T-helper 2 cell treated with Interferon-gamma antibody and Interleukin-4, amounts not matched to agents 100 ng/mL and 5 ng/mL, for 36 hours (primary cell): ENCODE data around the gene FLNB. TPM values are rescaled to one million over a fixed set of nuclear protein-coding genes. Genes with fewer than 3 reads are reported as not detected.

ENCODE experiments used
- intact Hi-C: fragments of 100-400 bp; cut with micrococcal nuclease; formaldehyde crosslinking; loops from one replicate; pipeline ENCODE4 v1.15.1; 2023
- total RNA-seq: library from RNA; stranded (reverse); gene quantifications from 2 replicates; pipeline ENCODE4 v1.2.3, GENCODE V29; 2022

The FLNB gene
- total RNA-seq, 1 donor from 2014 or later: 63.1 TPM

DNA sequence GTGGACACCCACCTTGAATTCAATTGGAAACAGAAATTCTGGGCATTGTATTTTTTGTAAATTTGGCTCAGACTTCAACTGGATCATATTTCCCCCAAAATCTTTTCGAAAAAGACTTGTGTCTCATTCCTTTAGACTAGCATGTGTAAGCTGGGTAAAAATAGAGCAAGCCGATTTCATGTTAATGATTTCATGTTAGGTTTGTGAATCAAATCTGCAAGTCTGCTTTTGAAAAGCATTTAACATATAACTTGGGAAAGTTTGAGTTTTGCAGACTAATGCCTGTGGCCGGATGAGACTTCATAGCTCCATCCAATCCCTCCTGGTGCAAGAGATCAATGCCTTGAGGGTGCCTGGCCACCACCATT, 64.5 kb downstream of the FLNB start:
- intact Hi-C loops: no loop called here

DNA sequence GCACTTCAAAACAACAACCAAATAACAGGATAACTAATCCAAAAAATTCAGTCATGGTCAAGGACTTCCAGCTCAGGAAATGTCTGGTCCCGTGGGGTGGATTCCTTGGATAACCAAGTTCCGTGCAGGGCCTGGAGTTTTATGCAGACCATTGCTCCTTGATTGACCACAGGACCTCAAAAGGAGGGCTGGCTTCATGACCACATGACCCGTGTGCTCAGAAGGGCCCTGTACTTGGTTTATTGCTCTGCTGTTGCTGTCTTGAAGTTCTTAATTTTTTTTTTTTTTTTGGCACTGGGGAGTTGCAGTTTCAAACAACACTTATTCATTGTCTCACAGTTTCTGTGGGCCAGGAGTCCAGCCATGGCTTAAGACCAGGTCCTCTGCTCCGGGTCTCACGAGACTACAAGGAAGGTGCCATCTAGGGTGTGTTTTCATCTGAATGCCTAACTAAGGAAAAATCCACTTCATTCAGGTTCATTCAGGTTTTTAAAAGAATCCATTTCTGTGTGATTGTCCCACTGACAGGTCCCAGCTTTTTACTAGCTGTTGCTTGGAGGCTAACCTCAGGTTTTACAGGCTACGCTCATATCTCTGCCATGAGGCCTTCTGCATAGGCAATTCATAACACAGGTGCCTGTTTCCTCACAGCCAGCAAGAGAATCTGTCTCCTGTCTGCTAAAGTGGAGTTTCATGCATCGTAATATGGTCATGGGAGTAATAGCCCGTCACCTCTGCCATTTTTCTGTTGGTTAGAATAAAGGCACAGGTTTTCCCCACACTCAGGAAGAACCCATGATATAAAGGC, 65.3 kb downstream of the FLNB start:
- intact Hi-C loops: no loop called here

DNA sequence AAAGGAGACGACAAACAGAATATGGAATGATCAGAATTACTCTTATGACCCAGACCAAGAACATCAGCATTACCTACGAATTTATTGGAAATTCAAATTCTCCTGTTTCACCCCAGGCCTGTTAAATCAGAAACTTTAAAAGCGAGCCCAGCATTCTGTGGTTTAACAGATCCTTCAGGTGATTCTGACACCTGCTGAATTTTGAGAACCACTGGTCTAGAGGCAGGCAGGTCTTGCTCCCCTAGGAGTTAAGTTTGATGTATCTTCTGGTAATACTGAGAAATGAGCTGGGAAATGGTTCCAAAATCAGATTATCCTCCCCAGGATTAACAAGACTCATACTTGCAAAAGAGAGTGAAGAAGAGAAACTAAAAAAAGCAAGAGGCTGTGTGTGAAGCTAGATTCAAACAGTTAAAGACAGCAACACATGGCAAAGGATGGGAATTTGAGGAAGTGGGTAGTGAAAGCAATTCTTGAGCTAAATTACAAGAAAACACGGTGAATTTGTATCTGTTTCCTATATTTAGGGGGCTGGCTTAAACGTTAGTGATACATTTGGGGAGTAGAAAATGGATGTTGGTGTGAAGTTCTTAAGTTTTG, 66.0 kb downstream of the FLNB start:
- intact Hi-C loops: no loop called here

DNA sequence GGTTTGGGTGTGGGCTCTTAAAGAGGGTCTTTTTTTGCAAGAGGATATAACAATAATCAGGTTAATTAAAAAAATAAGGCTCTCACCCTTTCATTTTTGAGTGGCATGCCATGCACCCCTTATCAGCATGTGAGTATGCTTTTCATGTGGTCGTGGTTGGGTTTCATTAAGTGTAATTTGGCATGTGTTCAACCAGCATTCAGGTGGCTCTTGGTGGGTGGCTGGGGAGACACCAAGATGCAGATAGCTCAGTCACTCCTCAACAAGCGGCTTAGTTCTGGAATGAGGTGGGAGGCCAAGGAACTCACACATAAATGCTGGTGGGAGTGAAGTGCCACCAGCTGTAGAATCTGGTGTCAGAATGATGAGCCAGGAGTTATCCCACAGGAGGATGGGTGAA, 66.8 kb downstream of the FLNB start:
- intact Hi-C loops: no loop called here

DNA sequence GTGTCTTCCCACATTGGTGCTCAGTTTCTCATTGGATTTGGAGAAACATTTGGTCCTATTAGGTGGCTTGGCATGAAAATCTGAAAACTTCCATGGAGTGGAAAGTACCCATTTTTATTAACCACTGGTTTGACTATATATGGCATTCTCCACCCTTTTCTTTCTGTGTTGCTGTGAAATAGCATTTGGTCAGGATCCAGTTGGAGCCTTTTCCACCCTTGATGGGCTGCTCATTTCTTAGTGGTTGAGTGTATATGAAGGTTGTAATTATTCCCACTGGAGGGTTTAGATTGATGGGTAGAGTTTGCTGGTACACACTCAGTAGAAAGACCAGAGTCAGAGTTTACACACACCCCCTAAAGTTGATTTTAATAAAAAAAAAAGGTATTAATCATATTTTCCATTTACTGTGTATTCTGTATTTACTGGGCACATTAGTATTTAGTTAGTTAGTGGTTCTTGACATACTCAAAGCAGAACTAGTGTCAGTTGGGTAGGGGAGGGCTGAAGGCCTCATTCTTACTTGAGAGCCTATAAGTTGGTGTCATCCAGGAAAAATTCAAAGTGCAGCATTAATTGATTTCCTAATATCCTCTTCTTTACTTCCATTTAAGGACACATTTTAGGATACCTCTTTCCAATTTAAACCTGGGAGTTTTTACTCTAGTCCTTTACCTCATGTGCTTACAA, 69.5 kb downstream of the FLNB start:
- intact Hi-C loops: no loop called here

DNA sequence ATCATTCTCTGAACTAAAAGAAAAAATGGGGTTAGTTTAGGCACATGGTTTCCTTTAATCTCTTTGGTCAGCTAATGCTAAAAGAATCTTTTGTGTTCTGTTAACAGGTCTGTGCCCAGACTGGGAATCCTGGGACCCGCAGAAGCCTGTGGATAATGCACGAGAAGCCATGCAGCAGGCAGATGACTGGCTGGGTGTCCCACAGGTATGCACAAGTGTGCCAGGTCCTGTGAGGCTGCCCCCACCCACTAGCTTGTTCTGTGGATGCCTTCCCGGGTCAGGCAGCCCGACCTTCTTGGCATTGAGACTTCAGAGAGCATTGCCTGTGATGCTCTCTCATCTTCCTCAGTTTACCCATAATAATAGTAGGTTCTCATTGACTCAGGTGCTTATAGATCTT, 70.4 kb downstream of the FLNB start:
- intact Hi-C loops: no loop called here

DNA sequence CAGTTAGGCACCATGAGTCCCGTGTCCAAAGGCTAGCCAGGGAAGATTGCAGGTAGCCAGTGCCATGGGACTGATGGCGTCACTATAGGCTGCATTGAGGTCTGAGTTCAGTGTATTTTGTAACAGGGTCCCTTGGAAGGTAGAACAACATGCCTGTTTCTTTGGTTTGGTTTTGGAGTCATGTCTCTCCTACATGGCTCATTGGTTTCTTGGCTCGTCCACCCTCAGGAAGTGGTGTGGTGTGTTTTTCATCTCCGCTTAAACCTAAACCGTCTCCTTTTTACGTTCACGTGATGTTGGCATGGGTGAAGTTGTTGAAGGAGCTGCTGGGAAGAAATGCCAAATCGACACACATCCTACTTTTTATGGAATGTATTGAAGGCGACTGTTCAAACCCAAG, 71.6 kb downstream of the FLNB start:
- intact Hi-C loops: loop anchor here (10.0 kb wide), 1 partner anchor 45 kb away; no protein-coding TSS in a partner anchor

DNA sequence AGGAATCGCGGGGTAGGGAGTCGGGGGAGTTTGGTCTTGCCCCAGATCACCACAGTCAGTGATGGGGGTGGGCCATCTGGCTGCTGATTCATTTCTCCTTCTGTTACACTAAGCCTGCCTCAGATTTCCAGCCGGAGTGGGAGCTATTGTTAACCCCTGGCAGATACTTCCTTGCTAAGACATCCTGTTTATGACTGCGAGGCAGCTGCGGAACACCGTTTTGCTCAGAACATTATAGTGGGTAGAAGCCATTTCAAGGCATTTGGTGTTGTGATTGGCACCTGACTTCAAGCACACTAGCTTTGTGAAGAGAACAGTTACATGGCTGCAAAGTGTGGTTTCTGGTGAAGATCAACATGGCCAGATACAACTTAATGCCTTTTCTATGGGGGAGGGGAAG, 73.8 kb downstream of the FLNB start:
- intact Hi-C loops: loop anchor here (10.0 kb wide), 1 partner anchor 47 kb away; no protein-coding TSS in a partner anchor

DNA sequence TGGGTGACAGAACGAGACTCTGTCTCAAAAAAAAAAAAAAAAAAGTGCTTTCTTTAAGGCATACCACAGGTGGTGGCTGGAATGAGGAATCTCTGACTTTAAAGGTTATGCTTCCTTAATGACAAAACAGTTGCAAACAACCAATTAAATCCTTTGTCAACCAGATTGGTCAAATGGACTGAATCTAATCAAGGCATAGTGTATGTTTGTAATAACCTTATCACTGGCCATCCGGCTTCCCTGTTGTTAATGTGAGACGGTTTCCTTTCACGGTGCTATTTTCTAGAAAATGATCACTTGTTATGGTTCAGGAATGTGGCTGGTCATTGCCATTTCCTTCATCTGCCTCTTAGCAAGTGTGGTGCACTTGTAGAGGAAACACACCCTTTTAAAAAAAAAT, 75.9 kb downstream of the FLNB start:
- intact Hi-C loops: loop anchor here (10.0 kb wide), 1 partner anchor 49 kb away; no protein-coding TSS in a partner anchor

DNA sequence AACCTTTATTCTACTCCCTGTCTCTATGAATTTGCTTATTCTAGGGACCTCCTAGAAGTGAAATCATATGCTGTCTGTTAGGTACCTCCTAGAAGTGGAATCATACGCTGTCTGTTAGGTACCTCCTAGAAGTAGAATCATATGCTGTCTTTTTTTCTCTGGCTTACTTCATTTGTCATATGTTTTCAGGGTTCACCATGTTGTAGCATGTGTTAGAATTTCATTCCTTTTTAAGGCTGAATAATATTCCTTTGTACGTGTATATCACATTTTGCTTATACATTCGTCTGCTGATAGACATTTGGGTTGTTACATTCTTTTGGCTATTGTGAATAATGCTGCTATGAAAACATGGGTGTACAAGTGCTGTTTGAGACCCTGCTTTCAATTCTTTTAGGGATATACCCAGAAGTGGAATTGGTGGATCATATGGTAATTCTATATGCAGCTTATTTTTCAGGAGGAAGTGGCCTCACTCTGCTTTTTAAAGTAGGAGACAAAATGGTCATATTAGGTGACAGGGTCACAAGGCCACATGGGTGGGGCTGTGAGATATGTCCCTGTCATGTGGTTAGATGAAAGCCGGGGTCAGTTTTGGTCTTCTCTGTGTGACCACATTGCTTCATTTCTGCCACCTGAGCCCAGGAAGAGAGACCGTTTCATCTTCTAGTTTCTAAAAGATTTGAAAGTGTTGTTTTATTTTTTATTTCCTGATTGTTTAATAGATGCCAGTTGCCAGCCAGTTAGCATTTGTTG, 76.7 kb downstream of the FLNB start:
- intact Hi-C loops: loop anchor here (5.0 to 10.0 kb wide), 2 partner anchors 50 to 78 kb away; partner anchors contain the start of gene FLNB

DNA sequence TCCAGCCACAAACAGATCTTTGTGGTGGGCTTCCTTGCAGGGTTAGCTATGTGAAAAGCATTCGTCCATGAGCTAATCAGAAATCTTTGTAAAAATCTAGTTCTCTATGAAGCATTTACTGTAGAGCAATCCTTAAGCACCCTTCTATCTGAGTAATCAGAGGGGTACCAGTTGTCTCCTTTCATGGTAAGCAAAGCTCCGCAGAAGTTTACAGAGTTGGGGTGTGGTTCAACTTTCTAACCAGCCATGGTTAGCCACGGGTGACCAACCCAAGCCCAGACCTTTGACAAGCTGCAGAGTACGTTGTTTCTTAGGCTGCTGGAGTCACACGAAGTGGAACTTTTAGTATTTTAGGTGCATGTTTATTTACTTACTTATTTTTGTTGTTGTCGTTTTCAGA, 77.4 kb downstream of the FLNB start:
- intact Hi-C loops: loop anchor here (5.0 to 10.0 kb wide), 2 partner anchors 51 to 78 kb away; partner anchors contain the start of gene FLNB

DNA sequence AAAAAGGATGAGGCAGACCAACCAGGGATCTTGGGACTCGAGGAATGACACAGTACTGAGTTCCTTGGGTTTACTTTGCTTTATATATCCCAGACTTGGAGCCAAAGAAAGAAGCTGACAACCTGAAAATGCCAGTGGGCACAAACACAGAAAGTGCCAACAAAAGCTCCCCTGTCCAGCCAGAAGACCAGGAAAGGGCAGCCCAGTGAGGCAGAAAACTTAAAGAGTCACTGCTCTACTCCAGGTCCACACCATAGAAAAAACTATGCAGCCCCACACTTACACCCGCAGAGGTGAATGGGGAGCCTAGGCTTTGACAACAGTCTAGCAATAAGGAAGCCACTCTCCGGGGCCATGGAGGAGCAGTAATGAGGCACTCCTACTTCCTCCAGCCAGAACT, 80.3 kb downstream of the FLNB start:
- intact Hi-C loops: loop anchor here (5.0 to 10.0 kb wide), 2 partner anchors 54 to 81 kb away; partner anchors contain the start of gene FLNB

DNA sequence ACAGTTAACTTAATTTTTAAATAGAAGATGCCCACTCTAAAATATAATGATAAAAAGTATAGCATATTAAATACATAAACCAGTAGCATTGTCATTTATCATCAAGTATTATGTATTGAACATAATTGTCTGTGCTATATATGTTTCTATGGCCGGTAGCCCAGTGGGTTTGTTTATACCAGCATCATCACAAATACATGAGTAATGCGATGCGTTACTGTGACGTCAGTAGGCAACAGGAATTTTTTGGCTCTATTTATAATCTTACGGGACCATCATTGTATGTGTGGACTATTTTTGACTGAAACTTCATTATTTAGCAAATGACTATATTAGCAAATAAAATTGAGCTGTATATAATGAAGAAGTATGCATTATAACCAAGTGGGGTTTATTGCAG, 82.1 kb downstream of the FLNB start:
- intact Hi-C loops: no loop called here

DNA sequence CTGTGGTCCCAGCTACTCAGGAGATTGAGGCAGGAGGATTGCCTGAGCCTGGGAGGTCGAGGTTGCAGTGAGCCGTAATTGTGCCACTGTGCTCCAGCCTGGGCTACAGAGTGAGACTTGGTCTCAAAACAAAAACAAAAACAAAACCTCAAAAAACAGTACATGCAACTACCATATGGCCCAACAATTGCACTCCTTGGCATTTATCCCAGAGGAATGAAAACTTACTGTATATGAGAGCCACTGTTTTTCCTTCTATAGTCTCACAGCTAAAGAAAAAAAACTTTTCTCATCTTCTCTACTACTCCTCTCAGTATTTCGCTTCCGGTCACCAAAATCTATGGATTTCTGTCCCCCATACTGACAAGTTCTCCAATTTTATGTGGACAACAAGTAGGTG, 84.3 kb downstream of the FLNB start:
- intact Hi-C loops: no loop called here

DNA sequence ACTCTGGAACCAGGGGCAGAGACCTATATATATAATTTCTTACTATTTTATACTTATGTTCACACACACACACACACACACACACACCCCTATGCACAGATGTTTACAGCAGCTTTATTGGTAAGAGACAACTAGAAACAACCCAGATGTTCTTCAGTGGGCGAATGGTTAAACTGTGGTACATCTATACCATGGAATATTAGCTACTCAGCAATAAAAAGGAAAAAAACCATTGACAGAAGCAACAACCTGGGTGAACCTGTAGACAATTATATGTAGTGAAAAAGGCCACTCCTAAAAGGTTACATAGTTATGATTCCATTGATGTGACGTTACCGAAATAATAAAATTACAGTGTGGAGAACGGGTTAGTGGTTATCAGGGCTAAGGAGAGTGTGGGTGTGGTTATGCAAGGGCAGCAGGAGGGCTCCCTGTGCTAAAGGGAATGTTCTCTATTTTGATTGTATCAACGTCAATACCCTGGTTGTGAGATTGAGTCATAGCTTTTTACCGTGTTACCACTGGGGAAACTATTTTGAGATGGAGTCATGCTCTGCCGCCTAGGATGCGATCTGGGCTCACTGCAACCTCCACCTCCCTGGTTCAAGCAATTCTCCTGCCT, 85.5 kb downstream of the FLNB start:
- intact Hi-C loops: no loop called here

DNA sequence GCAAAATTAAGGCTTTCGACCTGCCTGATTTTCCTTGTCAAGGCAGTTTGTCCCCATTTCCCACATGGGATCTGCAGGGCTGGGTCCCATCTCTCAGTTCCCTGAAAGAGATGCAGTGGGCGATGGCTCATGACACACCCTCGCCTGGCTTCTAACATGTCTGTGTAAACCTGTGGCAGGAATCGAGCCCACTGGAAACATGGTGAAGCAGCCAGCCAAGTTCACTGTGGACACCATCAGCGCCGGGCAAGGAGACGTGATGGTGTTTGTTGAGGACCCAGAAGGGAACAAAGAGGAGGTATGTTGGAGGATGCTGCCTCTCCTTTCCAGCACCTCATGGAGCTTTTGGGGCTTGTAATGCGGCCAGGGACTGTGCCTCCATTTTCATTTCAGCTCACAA, 86.4 kb downstream of the FLNB start:
- intact Hi-C loops: no loop called here

DNA sequence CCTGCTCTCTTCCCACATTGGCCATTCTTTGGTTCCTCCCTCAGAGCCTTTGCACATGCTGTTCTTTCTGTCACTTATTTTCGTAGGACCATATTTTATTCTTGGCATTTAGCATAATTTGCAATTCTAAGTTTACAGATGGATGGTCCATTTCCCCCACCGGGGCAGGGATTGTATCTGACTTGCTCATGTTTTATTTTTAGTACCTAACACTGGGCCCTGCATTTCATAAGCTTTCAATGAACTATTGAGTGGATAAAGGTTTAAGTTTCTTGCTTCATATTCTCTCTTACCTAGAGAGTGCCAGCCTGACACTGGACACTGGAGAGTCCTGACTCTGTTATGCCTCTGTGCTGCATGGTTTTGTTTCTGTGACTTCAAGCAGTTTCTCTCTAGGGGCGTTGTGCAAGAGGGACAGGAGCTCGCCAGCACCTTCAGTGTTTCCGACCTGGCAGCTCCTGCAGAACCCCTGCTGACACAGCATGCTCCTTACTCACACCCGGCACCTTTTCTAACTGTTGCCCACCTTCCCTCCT, 87.4 kb downstream of the FLNB start:
- intact Hi-C loops: no loop called here

DNA sequence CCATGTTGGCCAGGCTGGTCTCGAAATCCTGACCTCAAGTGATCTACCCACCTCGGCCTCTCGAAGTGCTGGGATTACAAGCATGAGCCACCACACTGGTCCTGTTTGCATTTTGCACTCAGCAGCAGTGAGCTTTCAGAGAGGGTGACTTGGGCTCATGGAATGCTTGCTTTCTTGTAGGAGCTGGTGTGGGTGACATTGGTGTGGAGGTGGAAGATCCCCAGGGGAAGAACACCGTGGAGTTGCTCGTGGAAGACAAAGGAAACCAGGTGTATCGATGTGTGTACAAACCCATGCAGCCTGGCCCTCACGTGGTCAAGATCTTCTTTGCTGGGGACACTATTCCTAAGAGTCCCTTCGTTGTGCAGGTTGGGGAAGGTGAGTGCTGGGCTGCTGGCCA, 90.3 kb downstream of the FLNB start:
- intact Hi-C loops: no loop called here

DNA sequence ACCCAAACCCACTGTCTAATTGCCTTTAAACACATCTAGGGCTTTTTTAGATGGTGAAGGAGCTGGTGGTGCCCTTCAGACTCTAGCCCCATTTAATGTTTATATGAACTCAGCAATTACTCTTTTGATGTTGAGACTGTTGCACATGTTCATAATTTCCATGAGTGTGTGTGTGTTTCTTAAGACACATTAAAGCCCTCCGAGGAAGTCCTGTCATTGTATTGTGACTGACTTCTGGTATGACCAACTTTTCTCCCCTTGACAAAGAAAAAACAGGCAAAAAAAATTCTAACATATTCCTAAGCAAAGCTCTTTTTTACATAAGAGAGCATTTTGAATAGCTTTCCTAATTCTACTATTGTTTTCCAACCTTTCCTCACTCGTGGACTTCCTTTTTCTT, 91.6 kb downstream of the FLNB start:
- intact Hi-C loops: no loop called here

DNA sequence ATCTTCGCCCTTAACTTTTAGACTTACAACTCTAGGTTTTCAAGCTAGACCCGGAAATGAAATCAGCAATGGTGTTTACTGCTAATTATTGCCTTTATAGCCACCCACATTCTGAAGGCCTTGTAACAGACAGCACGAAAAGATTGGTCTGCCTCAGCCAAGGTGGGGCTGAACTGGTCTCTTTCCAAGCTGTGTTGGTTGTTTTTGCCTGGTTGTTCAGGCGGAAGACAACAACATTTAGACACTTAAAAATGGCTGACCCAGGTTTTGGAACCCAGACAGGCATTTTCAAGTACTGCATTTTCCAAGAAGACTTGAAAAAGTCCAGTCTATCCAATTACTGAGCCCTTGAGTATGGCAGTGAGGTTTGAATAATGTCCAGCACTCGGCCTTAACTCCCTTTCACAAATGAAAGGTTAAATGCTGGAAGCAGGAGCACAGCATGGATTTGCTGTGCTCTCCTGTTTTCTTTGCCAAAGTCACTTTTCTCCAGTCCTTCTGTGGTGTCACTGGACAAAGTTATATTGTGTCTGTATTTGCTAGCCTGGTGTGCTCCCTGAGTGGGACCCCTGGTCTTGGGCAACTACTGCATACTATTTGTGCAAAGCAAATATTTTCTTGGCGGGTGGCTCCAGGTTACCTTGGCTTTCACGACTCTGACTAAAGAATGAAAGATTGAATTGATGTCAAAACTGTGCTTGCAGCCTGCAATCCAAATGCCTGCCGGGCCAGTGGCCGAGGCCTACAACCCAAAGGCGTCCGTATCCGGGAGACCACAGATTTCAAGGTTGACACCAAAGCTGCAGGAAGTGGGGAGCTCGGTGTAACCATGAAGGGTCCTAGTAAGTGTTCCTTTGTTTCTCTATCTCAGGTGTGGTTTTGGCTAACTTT, 93.5 kb downstream of the FLNB start:
- intact Hi-C loops: no loop called here
